ENCODE results near the gene MCU. TPM values are rescaled to one million over a fixed set of nuclear protein-coding genes. Genes with fewer than 3 reads are reported as not detected.

Gene MCU
- total and polyA plus RNA-seq, 10 of the 15 experiments (the other 5 are each of a cell fraction or from before 2014, with no cell fraction given), result 5.1 to 49.1 (median 17.9) TPM

- peaks cover 6% of the 10 kb centered on the region; the same call in 1 of the 2 replicates for H3K4me1 ChIP-seq (ENCODE audit: control insufficient read depth, insufficient read depth, low read length)
- H2AFZ ChIP-seq (ENCODE audit: control insufficient read depth, low read depth, low read length), result no peak overlapping the region
- H4K20me1 ChIP-seq (ENCODE audit: control insufficient read depth, insufficient read depth), result no peaks in the 10 kb centered on the region; the same call in 1 of the 2 replicates
- no peak for ATAC-seq
- CTCF ChIA-PET, result interaction anchor here (1.3 kb wide), 1 partner anchor 86 kb away, joined by 3 read pairs; no protein-coding TSS in a partner anchor
- no peaks in the 10 kb centered on the region for H3K36me3 ChIP-seq (ENCODE audit: control insufficient read depth in 2 of 2, insufficient read depth in 2 of 2, low read length in 1 of 2)
- no peaks in the 10 kb centered on the region for H3K9me3 ChIP-seq (replicated peaks; ENCODE audit: control insufficient read depth, insufficient read depth, low read length)
- no peaks in the 10 kb centered on the region for H3K27me3 ChIP-seq (replicated peaks in 1 of 2; ENCODE audit: control insufficient read depth in 2 of 2, insufficient read depth in 2 of 2, low read length in 1 of 2)
- POLR2A ChIA-PET, result no interaction called here
- BruUV-seq (replicated peaks), result no TSS peak
- intact Hi-C loops (cut with micrococcal nuclease; ENCODE audit: unreplicated experiment), result no loop called here
- no peak overlapping the region for H3K9ac ChIP-seq (ENCODE audit: control insufficient read depth, insufficient read depth, low read length)
- no peak for FAIRE-seq
- TF ChIP-seq BHLHE40 (IDR thresholded peaks at IDR 0.05; ENCODE audit: borderline replicate concordance in 1 of 2, low read depth in 2 of 2, low read length in 1 of 2) (no peak), LARP7 (IDR thresholded peaks at IDR 0.05) (no peak), HDAC6 (IDR thresholded peaks at IDR 0.05; ENCODE audit: unreplicated experiment) (no peak), MAX (IDR thresholded peaks at IDR 0.05; ENCODE audit: low read depth, low read length) (no peak), ZNF622 (IDR thresholded peaks at IDR 0.05) (no peak), EP300 (IDR thresholded peaks at IDR 0.05; ENCODE audit: borderline replicate concordance in 1 of 2, control insufficient read depth in 1 of 2, low read depth in 2 of 2, low read length in 2 of 2) (no peak), MYC (IDR thresholded peaks at IDR 0.05; ENCODE audit: insufficient read depth, insufficient read length, insufficient replicate concordance, low read length, severe bottlenecking) (no peak), TCF7 (IDR thresholded peaks at IDR 0.05; ENCODE audit: borderline replicate concordance) (no peak), HDGF (IDR thresholded peaks at IDR 0.05) (no peak), ZNF592 (IDR thresholded peaks at IDR 0.05) (no peak), CHD2 (IDR thresholded peaks at IDR 0.05; ENCODE audit: borderline replicate concordance, low read depth, low read length) (no peak), ETV6 (conservative IDR thresholded peaks at IDR 0.05 in 1 of 2, IDR thresholded peaks at IDR 0.05 in 1 of 2; ENCODE audit: borderline replicate concordance in 1 of 2, low read depth in 1 of 2) (no peak), DPF2 (IDR thresholded peaks at IDR 0.05) (no peak), ZNF384 (IDR thresholded peaks at IDR 0.05; ENCODE audit: borderline replicate concordance, low read depth, low read length) (no peak), CHD4 (IDR thresholded peaks at IDR 0.05) (no peak), IKZF1 (conservative IDR thresholded peaks at IDR 0.05) (no peak), ZBTB4 (CRISPR knock-in tag; IDR thresholded peaks at IDR 0.05) (no peak)
- WGBS (ENCODE audit: insufficient coverage, insufficient replicate concordance, low lambda C conversion rate, missing lambda C conversion rate), result 56% methylated on average over 4 of the region's 4 CpGs
- H3K4me3 ChIP-seq, result no peak overlapping the region
- no peak overlapping the region for H3K27ac ChIP-seq (ENCODE audit: control insufficient read depth, insufficient read depth)
- no peak overlapping the region for H3K4me2 ChIP-seq (ENCODE audit: control insufficient read depth, insufficient read depth)
- DNase-seq (ENCODE audit: low read depth, low spot score), result no peak
- H3K79me2 ChIP-seq (ENCODE audit: control insufficient read depth, insufficient read depth, low read length), result no peaks in the 10 kb centered on the region
- in situ Hi-C loops (cut with MboI), result no loop called here
- SMC1A ChIA-PET (ENCODE audit: uncharacterized antibody, unreplicated experiment), result no interaction called here
- RAD21 ChIA-PET (ENCODE audit: unreplicated experiment), result no interaction called here
Observed at GRCh38 chr10:72731916-72732419, 40.0 kb downstream of the MCU start.

Data from GM12878 (cell line).